NCI-H446 (cell line): ENCODE results near the gene PRDX2.
"Not testable (repeated sequence)": the region's sequence is repeated elsewhere in the genome, so short reads cannot be mapped to it uniquely, and the experiment has no call there.

ENCODE experiments used
- DNase-seq, 2 experiments: peaks; one replicate each; lab custom pipeline; 2025; lab: John Stamatoyannopoulos, UW

PRDX2 gene

GRCh38 chr19:12801466-12802266 is at the start of gene PRDX2, which contains the start of gene THSD8:
TSS of gene PRDX2 (minus strand) at chr19:12801800. CDS start at chr19:12801261, 539 bp downstream.
TSS of gene THSD8 (plus strand) at chr19:12802069. CDS start at chr19:12802072, 3 bp downstream.
- peak; percentile 23 to 85 for DNase-seq

GRCh38 chr19:12847159-12848139 is 45.8 kb upstream of the PRDX2 start:
- DNase-seq, result no peak

- not testable (repeated sequence) for DNase-seq
Measured at GRCh38 chr19:12846613-12847012, 45.0 kb upstream of the PRDX2 start.

GRCh38 chr19:12843999-12844732 is 42.6 kb upstream of the PRDX2 start:
- DNase-seq, result no peak

- no peak for DNase-seq
Measured at GRCh38 chr19:12843328-12843727, 41.7 kb upstream of the PRDX2 start.

GRCh38 chr19:12842511-12842910 is 40.9 kb upstream of the PRDX2 start:
- no peak for DNase-seq

GRCh38 chr19:12841094-12841493 is 39.5 kb upstream of the PRDX2 start:
- no peak for DNase-seq

GRCh38 chr19:12840091-12841079 is 38.8 kb upstream of the PRDX2 start:
- peak in 1 of 2 experiments; percentile 39 for DNase-seq

GRCh38 chr19:12838886-12839756 is 37.5 kb upstream of the PRDX2 start:
- no peak for DNase-seq

GRCh38 chr19:12838182-12838885 is 36.7 kb upstream of the PRDX2 start, which contains the start of gene MAST1:
TSS of gene MAST1 (plus strand) at chr19:12838515. CDS start at chr19:12838573, 58 bp downstream.
- DNase-seq, result peak in 1 of 2 experiments; percentile 69

GRCh38 chr19:12837225-12837624 is 35.6 kb upstream of the PRDX2 start:
- no peak for DNase-seq

- DNase-seq, result no peak
Measured at GRCh38 chr19:12836529-12836863, 34.9 kb upstream of the PRDX2 start.

GRCh38 chr19:12834976-12835757 is 33.6 kb upstream of the PRDX2 start:
- DNase-seq, result peak in 1 of 2 experiments; percentile 60

GRCh38 chr19:12834566-12834943 is 33.0 kb upstream of the PRDX2 start, which contains the start of gene RTBDN:
TSS of gene RTBDN (minus strand) at chr19:12834579. CDS start at chr19:12829979, 4,600 bp downstream.
- DNase-seq, result peak in 1 of 2 experiments; percentile 53

GRCh38 chr19:12833738-12834565 is 32.4 kb upstream of the PRDX2 start:
- peak in 1 of 2 experiments; percentile 85 for DNase-seq

- no peak for DNase-seq
Measured at GRCh38 chr19:12833418-12833737, 31.8 kb upstream of the PRDX2 start.

- peak; percentile 60 to 82 for DNase-seq
Measured at GRCh38 chr19:12828494-12828893, 26.9 kb upstream of the PRDX2 start.
